Measurements from ENCODE around the gene ARRB1. TPM values are rescaled to one million over a fixed set of nuclear protein-coding genes. Genes with fewer than 3 reads are reported as not detected.

Gene ARRB1
- polyA plus RNA-seq, 1 of the 3 experiments (the other 2 are of a cell fraction) = 7.0 TPM

DNA sequence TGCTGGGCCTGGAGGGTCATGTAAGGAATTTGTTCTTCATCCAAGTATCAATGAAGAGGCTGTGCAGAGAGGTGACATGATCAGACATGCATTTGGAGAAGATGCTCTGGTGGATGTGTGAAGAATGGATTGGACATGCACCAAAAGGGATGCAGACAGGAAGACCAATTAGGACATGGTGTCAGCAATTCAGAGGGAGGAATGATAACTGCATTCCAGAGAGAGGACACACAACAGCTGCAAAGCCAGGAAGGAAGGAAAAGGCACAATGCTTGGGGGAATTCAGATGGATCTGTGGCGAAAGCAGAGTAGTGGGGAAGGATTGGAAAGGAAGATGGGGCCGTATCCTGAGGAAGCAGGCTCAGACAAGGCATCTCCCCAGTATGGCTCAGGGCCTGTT lies 5.2 kb upstream of the ARRB1 start (continued):
- TF ChIP-seq PBX3 (IDR thresholded peaks at IDR 0.05) (no peak), MXI1 (IDR thresholded peaks at IDR 0.05; ENCODE audit: low read depth, low read length) (no peak), YY1 (IDR thresholded peaks at IDR 0.05; ENCODE audit: low read depth) (no peak), TCF12 (IDR thresholded peaks at IDR 0.05) (no peak)
- TF ChIP-seq, protein P1, sequence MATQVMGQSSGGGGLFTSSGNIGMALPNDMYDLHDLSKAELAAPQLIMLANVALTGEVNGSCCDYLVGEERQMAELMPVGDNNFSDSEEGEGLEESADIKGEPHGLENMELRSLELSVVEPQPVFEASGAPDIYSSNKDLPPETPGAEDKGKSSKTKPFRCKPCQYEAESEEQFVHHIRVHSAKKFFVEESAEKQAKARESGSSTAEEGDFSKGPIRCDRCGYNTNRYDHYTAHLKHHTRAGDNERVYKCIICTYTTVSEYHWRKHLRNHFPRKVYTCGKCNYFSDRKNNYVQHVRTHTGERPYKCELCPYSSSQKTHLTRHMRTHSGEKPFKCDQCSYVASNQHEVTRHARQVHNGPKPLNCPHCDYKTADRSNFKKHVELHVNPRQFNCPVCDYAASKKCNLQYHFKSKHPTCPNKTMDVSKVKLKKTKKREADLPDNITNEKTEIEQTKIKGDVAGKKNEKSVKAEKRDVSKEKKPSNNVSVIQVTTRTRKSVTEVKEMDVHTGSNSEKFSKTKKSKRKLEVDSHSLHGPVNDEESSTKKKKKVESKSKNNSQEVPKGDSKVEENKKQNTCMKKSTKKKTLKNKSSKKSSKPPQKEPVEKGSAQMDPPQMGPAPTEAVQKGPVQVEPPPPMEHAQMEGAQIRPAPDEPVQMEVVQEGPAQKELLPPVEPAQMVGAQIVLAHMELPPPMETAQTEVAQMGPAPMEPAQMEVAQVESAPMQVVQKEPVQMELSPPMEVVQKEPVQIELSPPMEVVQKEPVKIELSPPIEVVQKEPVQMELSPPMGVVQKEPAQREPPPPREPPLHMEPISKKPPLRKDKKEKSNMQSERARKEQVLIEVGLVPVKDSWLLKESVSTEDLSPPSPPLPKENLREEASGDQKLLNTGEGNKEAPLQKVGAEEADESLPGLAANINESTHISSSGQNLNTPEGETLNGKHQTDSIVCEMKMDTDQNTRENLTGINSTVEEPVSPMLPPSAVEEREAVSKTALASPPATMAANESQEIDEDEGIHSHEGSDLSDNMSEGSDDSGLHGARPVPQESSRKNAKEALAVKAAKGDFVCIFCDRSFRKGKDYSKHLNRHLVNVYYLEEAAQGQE (IDR thresholded peaks at IDR 0.05; ENCODE audit: low read depth, low read length) = no peak

DNA sequence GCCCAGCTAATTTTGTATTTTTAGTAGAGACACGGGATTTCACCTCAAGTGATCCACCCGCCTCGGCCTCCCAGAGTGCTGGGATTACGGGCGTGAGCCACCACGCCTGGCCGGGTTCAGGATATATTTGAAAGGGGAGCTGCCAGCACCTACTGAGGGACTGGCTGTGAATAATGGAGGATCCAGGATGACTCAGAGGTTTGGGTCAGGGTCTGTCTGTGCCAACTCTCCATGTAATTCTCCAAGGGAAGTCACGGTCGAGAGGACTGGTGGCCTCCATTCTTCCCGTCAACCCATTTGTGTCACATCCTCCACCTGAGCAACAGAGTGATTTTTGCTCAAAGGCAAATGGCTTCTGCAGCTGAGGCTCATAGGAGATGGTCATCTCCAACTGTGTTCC lies 3.6 kb upstream of the ARRB1 start:
- H3K4me3 ChIP-seq (ENCODE audit: low read depth in 2 of 2, low read length in 1 of 2) = no peak overlapping the region
- no peaks in the 10 kb centered on the region for H4K20me1 ChIP-seq (ENCODE audit: insufficient read depth)
- H3K79me2 ChIP-seq (ENCODE audit: insufficient read depth) = no peaks in the 10 kb centered on the region
- no peak overlapping the region for H3K9ac ChIP-seq
- WGBS (ENCODE audit: low lambda C conversion rate) = 78% methylated on average over 10 of the region's 10 CpGs
- no peak overlapping the region for H3K4me2 ChIP-seq
- DNase-seq = no peak
- H3K9me3 ChIP-seq = no peaks in the 10 kb centered on the region
- H3K36me3 ChIP-seq (replicated peaks in 1 of 2; ENCODE audit: control insufficient read depth in 1 of 2, insufficient read depth in 2 of 2, low read length in 1 of 2) = no peaks in the 10 kb centered on the region
- H3K27me3 ChIP-seq (ENCODE audit: insufficient read depth) = no peaks in the 10 kb centered on the region
- H3K4me1 ChIP-seq (ENCODE audit: control insufficient read depth in 1 of 2, insufficient read depth in 2 of 2, low read depth in 1 of 2, low read length in 1 of 2) = peaks cover 7 to 20% of the 10 kb centered on the region in 2 experiments; a peak in 1 of 4 replicates
- H3K27ac ChIP-seq (ENCODE audit: low read depth in 2 of 2, low read length in 1 of 2) = no peak overlapping the region
- ChIA-PET CTCF (interaction anchor here (1.0 kb wide), 1 partner anchor 34 kb away, joined by 3 read pairs; no protein-coding TSS in a partner anchor), POLR2A (interaction anchor here (1.3 kb wide), 1 partner anchor 14 kb away, joined by 5 read pairs; no protein-coding TSS in a partner anchor)
- H2AFZ ChIP-seq (ENCODE audit: low read depth) = no peak overlapping the region
- TF ChIP-seq NRF1 (IDR thresholded peaks at IDR 0.05; ENCODE audit: low read depth, low read length) (no peak), TEAD4 (IDR thresholded peaks at IDR 0.05; ENCODE audit: borderline replicate concordance, insufficient read depth) (no peak), POLR2AphosphoS5 (IDR thresholded peaks at IDR 0.05; ENCODE audit: low read depth, low read length) (no peak), SMC3 (IDR thresholded peaks at IDR 0.05; ENCODE audit: low read depth, low read length) (no peak), EZH2phosphoT487 (IDR thresholded peaks at IDR 0.05; ENCODE audit: borderline replicate concordance, low read depth) (no peak), TCF12 (IDR thresholded peaks at IDR 0.05) (no peak), GATA2 (CRISPR knock-in tag; IDR thresholded peaks at IDR 0.05) (no peak)
- TF ChIP-seq, protein P2, sequence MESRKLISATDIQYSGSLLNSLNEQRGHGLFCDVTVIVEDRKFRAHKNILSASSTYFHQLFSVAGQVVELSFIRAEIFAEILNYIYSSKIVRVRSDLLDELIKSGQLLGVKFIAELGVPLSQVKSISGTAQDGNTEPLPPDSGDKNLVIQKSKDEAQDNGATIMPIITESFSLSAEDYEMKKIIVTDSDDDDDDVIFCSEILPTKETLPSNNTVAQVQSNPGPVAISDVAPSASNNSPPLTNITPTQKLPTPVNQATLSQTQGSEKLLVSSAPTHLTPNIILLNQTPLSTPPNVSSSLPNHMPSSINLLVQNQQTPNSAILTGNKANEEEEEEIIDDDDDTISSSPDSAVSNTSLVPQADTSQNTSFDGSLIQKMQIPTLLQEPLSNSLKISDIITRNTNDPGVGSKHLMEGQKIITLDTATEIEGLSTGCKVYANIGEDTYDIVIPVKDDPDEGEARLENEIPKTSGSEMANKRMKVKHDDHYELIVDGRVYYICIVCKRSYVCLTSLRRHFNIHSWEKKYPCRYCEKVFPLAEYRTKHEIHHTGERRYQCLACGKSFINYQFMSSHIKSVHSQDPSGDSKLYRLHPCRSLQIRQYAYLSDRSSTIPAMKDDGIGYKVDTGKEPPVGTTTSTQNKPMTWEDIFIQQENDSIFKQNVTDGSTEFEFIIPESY (IDR thresholded peaks at IDR 0.05; ENCODE audit: borderline replicate concordance, low read depth) = no peak
- no peaks in the 10 kb centered on the region for H3K9me2 ChIP-seq
- no peaks in the 10 kb centered on the region for H3F3A ChIP-seq (replicated peaks; ENCODE audit: insufficient read depth)

Data from SK-N-SH (cell line).